IMR-90 (cell line): ENCODE data around the gene ARAP1. TPM values are rescaled to one million over a fixed set of nuclear protein-coding genes. Genes with fewer than 3 reads are reported as not detected.
A peak's percentile ranks its signal among the peaks of the same experiment; 100 is the strongest.

Source experiments
- ATAC-seq: fragments of 200-7000 bp; cut with Tn5 transposase; 2 replicates; pipeline ENCODE4 v1.9.1; 2020; ENCODE audit warnings: low read depth, mild to moderate bottlenecking, moderate library complexity
- BruUV-seq: library from RNA; stranded (reverse); fragments of 400-500 nt; replicated peaks from 2 replicates; lab custom pipeline; 2021; lab: Mats Ljungman, UMichigan
- CTCF ChIA-PET: fragments of 300-600 bp; formaldehyde crosslinking; extraction: SDS; loops from one replicate; lab custom pipeline; 2021; ENCODE audit warnings: antibody characterized with exemption; lab: Yijun Ruan, JAX
- POLR2A ChIA-PET: fragments of 300-600 bp; sonication (Branson Sonifier 250); formaldehyde crosslinking; loops from one replicate; lab custom pipeline; 2022; ENCODE audit warnings: antibody characterized with exemption; ENCODE audit not compliant: unreplicated experiment; lab: Charles Lee
- DNase-seq: peaks from one replicate; pipeline ENCODE4 v3.0.0; 2013
- H2AFZ ChIP-seq: replicated peaks from 2 replicates; pipeline ENCODE3; 2013; ENCODE audit warnings: low read length, mild to moderate bottlenecking; ENCODE audit not compliant: poor library complexity
- H2AK5ac ChIP-seq: 2 replicates; pipeline ENCODE4 v1.6.1; 2013; ENCODE audit warnings: low read depth, low read length, inconsistent platforms
- H2AK9ac ChIP-seq: replicated peaks from 2 replicates; pipeline ENCODE3; 2013; ENCODE audit warnings: mild to moderate bottlenecking, low read depth, low read length, moderate library complexity; ENCODE audit not compliant: poor library complexity
- H2BK120ac ChIP-seq: 2 replicates; pipeline ENCODE4 v1.6.1; 2013; ENCODE audit warnings: low read depth, low read length, inconsistent platforms
- H2BK15ac ChIP-seq: 3 replicates; pipeline ENCODE4 v1.6.1; 2013; ENCODE audit warnings: low read depth, low read length, inconsistent platforms
- H2BK20ac ChIP-seq: 2 replicates; pipeline ENCODE4 v1.6.1; 2013; ENCODE audit warnings: low read depth, mild to moderate bottlenecking, inconsistent platforms, low read length, moderate library complexity
- H2BK5ac ChIP-seq: 2 replicates; pipeline ENCODE4 v1.6.1; 2013; ENCODE audit warnings: mild to moderate bottlenecking, low read depth, low read length, inconsistent platforms; ENCODE audit not compliant: poor library complexity, severe bottlenecking
- H3K14ac ChIP-seq: replicated peaks from 2 replicates; pipeline ENCODE4 v1.6.1; 2013; ENCODE audit warnings: low read depth, low read length, inconsistent platforms
- H3K18ac ChIP-seq: 2 replicates; pipeline ENCODE4 v1.6.1; 2013; ENCODE audit warnings: low read depth, low read length, control low read depth
- H3K23ac ChIP-seq: 2 replicates; pipeline ENCODE4 v1.6.1; 2013; ENCODE audit warnings: low read depth, low read length, inconsistent platforms
- H3K27ac ChIP-seq: 2 replicates; pipeline ENCODE4 v1.5.1; 2013; ENCODE audit warnings: mild to moderate bottlenecking, control low read depth, low read length; ENCODE audit not compliant: insufficient read depth
- H3K27me3 ChIP-seq: 2 replicates; pipeline ENCODE4 v1.6.1; 2013; ENCODE audit warnings: low read length; ENCODE audit not compliant: control insufficient read depth, insufficient read depth
- H3K36me3 ChIP-seq: 2 replicates; pipeline ENCODE4 v1.6.1; 2013; ENCODE audit warnings: low read length, mixed read lengths; ENCODE audit not compliant: control insufficient read depth, insufficient read depth
- H3K4ac ChIP-seq: 2 replicates; pipeline ENCODE4 v1.6.1; 2013; ENCODE audit warnings: low read depth, low read length, inconsistent platforms
- H3K4me1 ChIP-seq: 2 replicates; pipeline ENCODE4 v1.6.1; 2013; ENCODE audit warnings: low read length, mixed read lengths; ENCODE audit not compliant: control insufficient read depth, insufficient read depth
- H3K4me2 ChIP-seq: 2 replicates; pipeline ENCODE4 v1.6.1; 2013; ENCODE audit warnings: low read depth, mild to moderate bottlenecking, control low read depth, low read length, moderate library complexity
- H3K4me3 ChIP-seq: 2 replicates; pipeline ENCODE4 v1.5.1; 2013; ENCODE audit warnings: low read depth, mild to moderate bottlenecking, control low read depth, low read length, moderate library complexity; ENCODE audit not compliant: insufficient read depth
- H3K56ac ChIP-seq: 2 replicates; pipeline ENCODE4 v1.6.1; 2013; ENCODE audit warnings: low read length, inconsistent platforms; ENCODE audit not compliant: insufficient read depth; ENCODE audit errors: extremely low read depth
- H3K79me1 ChIP-seq, 2 experiments: 2 replicates each; pipeline ENCODE4 v1.6.1; 2013; ENCODE audit warnings: low read length in 2 of 2, inconsistent platforms in 1 of 2, low read depth in 1 of 2
- H3K9ac ChIP-seq: 2 replicates; pipeline ENCODE4 v1.6.1; 2013; ENCODE audit warnings: low read depth, low read length, control low read depth
- H3K9me1 ChIP-seq: 2 replicates; pipeline ENCODE4 v1.6.1; 2013; ENCODE audit warnings: low read length, inconsistent platforms; ENCODE audit not compliant: insufficient read depth
- H3K9me3 ChIP-seq: 2 replicates; pipeline ENCODE4 v1.6.1; 2013; ENCODE audit warnings: low read length; ENCODE audit not compliant: control insufficient read depth, insufficient read depth
- H4K20me1 ChIP-seq: 2 replicates; pipeline ENCODE4 v1.6.1; 2013; ENCODE audit warnings: low read length, inconsistent platforms; ENCODE audit not compliant: insufficient read depth
- H4K5ac ChIP-seq: 2 replicates; pipeline ENCODE4 v1.6.1; 2013; ENCODE audit warnings: mild to moderate bottlenecking, low read depth, low read length, control low read depth
- H4K8ac ChIP-seq, 2 experiments: 2 replicates each; pipeline ENCODE4 v1.6.1; 2013; ENCODE audit warnings: low read depth in 2 of 2, low read length in 2 of 2, control low read depth in 1 of 2, inconsistent platforms in 1 of 2
- H4K91ac ChIP-seq: 2 replicates; pipeline ENCODE4 v1.6.1; 2013; ENCODE audit warnings: low read depth, low read length, inconsistent platforms; ENCODE audit not compliant: insufficient read depth
- BHLHE40 ChIP-seq: fragments of 150-350 bp; IDR thresholded peaks from 2 replicates; pipeline ENCODE4 v1.6.1; 2016; ENCODE audit warnings: mild to moderate bottlenecking, low read depth, low read length
- CEBPB ChIP-seq: IDR thresholded peaks from 2 replicates; pipeline ENCODE4 v1.6.1; 2012; ENCODE audit warnings: low read depth, low read length, improper control_type of control experiment
- MAFK ChIP-seq: IDR thresholded peaks from 2 replicates; pipeline ENCODE4 v1.6.1; 2012; ENCODE audit warnings: low read depth, low read length, improper control_type of control experiment
- MAZ ChIP-seq: IDR thresholded peaks from 2 replicates; pipeline ENCODE4 v1.6.1; 2012; ENCODE audit warnings: low read depth, mild to moderate bottlenecking, low read length, improper control_type of control experiment, moderate library complexity, borderline replicate concordance
- NFE2L2 ChIP-seq: fragments of 150-350 bp; IDR thresholded peaks from 2 replicates; pipeline ENCODE4 v1.6.1; 2016; ENCODE audit warnings: low read depth, mild to moderate bottlenecking, low read length
- POLR2A ChIP-seq: IDR thresholded peaks from 2 replicates; pipeline ENCODE4 v1.6.1; 2012; ENCODE audit warnings: mild to moderate bottlenecking, low read depth, low read length
- RAD21 ChIP-seq: IDR thresholded peaks from 2 replicates; pipeline ENCODE4 v1.6.1; 2012; ENCODE audit warnings: low read length, improper control_type of control experiment
- RCOR1 ChIP-seq: IDR thresholded peaks from 2 replicates; pipeline ENCODE4 v1.6.1; 2012; ENCODE audit warnings: mild to moderate bottlenecking, low read length, improper control_type of control experiment; ENCODE audit not compliant: insufficient replicate concordance
- RFX5 ChIP-seq: IDR thresholded peaks from 2 replicates; pipeline ENCODE4 v1.8.0; 2012; ENCODE audit warnings: low read depth, mild to moderate bottlenecking, low read length, moderate library complexity
- SMC3 ChIP-seq: fragments of 150-350 bp; IDR thresholded peaks from 2 replicates; pipeline ENCODE4 v1.6.1; 2016; ENCODE audit warnings: low read depth, mild to moderate bottlenecking, antibody characterized with exemption, low read length, moderate library complexity
- WGBS, 2 experiments: methylation state at CpG; one replicate each; pipeline versions ENCODE4 v1.1.5 to v1.1.7; 2013; ENCODE audit warnings: missing lambda C conversion rate in 2 of 2; ENCODE audit not compliant: insufficient read length in 1 of 2; ENCODE audit errors: extremely low coverage in 2 of 2; 5-methylcytosine and 5-hydroxymethylcytosine counted together
- dilution Hi-C: fragments of 300-500 bp; cut with HindIII; formaldehyde crosslinking; loops from one replicate; pipeline ENCODE4 v1.14.3; 2018; ENCODE audit warnings: low sequenced_read_pairs; ENCODE audit not compliant: unreplicated experiment
- in situ Hi-C: fragments of 300-500 bp; cut with MboI; formaldehyde crosslinking; loops from 3 replicates; pipeline ENCODE4 v1.14.3; 2019; ENCODE audit warnings: low sequenced_read_pairs, inconsistent platforms, mixed read lengths
- intact Hi-C: fragments of 100-400 bp; cut with micrococcal nuclease; formaldehyde crosslinking; loops from 2 replicates; pipeline ENCODE4 v1.10.0; 2022
- polyA plus RNA-seq, 3 experiments: library from polyadenylated mRNA; depleted of rRNA; stranded (reverse); fragments of >200 nt; gene quantifications; 2 replicates each; pipeline ENCODE4 v1.2.3, GENCODE V29; 2012; ENCODE audit warnings: low replicate concordance in 1 of 3
- total RNA-seq: library from RNA; depleted of rRNA; stranded (reverse); fragments of >200 nt; gene quantifications from 2 replicates; pipeline ENCODE4 v1.2.3, GENCODE V29; 2012

The ARAP1 gene
- total and polyA plus RNA-seq, 2 of the 4 experiments (the other 2 are of a cell fraction): 37.6 to 63.1 TPM

- dilution Hi-C loops (no loop called here), intact Hi-C loops (no loop called here), in situ Hi-C loops (no loop called here)
- Histone ChIP-seq H3K4me1 (peaks cover 27% of the 10 kb centered on the region), H4K8ac (no peak overlapping the region), H3K9me3 (no peaks in the 10 kb centered on the region), H3K4me2 (no peak overlapping the region), H2AK5ac (no peak overlapping the region), H3K56ac (no peak overlapping the region), H3K23ac (no peak overlapping the region), H2BK20ac (no peak overlapping the region), H3K79me1 (peaks cover 42 to 95% of the 10 kb centered on the region in 2 experiments), H3K27ac (no peak overlapping the region), H2BK120ac (no peak overlapping the region), H3K9me1 (peaks cover 30% of the 10 kb centered on the region), H2BK15ac (no peak overlapping the region), H2BK5ac (no peak overlapping the region), H4K91ac (no peak overlapping the region), H3K4ac (no peak overlapping the region), H3K4me3 (no peak overlapping the region), H2AK9ac (no peak overlapping the region), H3K14ac (no peak overlapping the region), H4K5ac (no peak overlapping the region), H2AFZ (peak overlapping the region; percentile 41), H4K20me1 (peaks cover 88% of the 10 kb centered on the region), H3K9ac (no peak overlapping the region), H3K27me3 (no peaks in the 10 kb centered on the region), H3K36me3 (peaks cover 22% of the 10 kb centered on the region), H3K18ac (no peak overlapping the region)
- ChIA-PET POLR2A (no interaction called here), CTCF (no interaction called here)
- WGBS, 2 experiments: 92% methylated on average over 4 of the region's 14 CpGs; no CpG with 5 or more reads in 1 of the 2 experiments
- DNase-seq: no peak
- no peak for ATAC-seq
- TF ChIP-seq NFE2L2 (no peak), BHLHE40 (no peak), CEBPB (no peak), MAFK (no peak), MAZ (no peak), RAD21 (no peak), SMC3 (no peak), POLR2A (no peak), RCOR1 (no peak), RFX5 (no peak)
- BruUV-seq: no TSS peak
Measured at GRCh38 chr11:72716788-72717435, 35.3 kb downstream of the ARAP1 start.
